Upper lobe of left lung (tissue), 6 donors: ENCODE measurements around the gene RABGGTB. TPM values are rescaled to one million over a fixed set of nuclear protein-coding genes. Genes with fewer than 3 reads are reported as not detected.
"Not testable (repeated sequence)": the region's sequence is repeated elsewhere in the genome, so short reads cannot be mapped to it uniquely, and the experiment has no call there.

Experiments
- ATAC-seq, 2 donors: fragments of 200-7000 bp; cut with Tn5 transposase; one replicate each; pipeline ENCODE4 v1.9.1; 2022; ENCODE audit warnings: mild to moderate bottlenecking in 2 of 2, moderate library complexity in 2 of 2; ENCODE audit not compliant: low FRiP score in 2 of 2
- DNase-seq, 2 donors: peaks; one replicate each; pipeline ENCODE4 v3.0.0-alpha.2; 2019 to 2020
- H3K27ac ChIP-seq, 4 donors: fragments of 200-600 bp; sonication (generic); one replicate each; pipeline ENCODE4 v1.5.1; 2016 to 2019
- H3K27me3 ChIP-seq, 4 donors: fragments of 200-600 bp; sonication (generic); one replicate each; pipeline ENCODE4 v1.5.1; 2017 to 2019
- H3K36me3 ChIP-seq, 4 donors: fragments of 200-600 bp; sonication (generic); one replicate each; pipeline ENCODE4 v1.5.1; 2016 to 2019
- H3K4me1 ChIP-seq, 4 donors: fragments of 200-600 bp; sonication (generic); one replicate each; pipeline ENCODE4 v1.5.1; 2018 to 2019
- H3K4me3 ChIP-seq, 4 donors: fragments of 200-600 bp; sonication (generic); one replicate each; pipeline ENCODE4 v1.5.1; 2017 to 2019; ENCODE audit warnings: mild to moderate bottlenecking in 2 of 4, moderate library complexity in 1 of 4
- H3K9me3 ChIP-seq, 4 donors: fragments of 200-600 bp; sonication (generic); one replicate each; pipeline ENCODE4 v1.5.1; 2018 to 2019
- EP300 ChIP-seq, 4 donors: sonication (generic); formaldehyde crosslinking; IDR thresholded peaks; one replicate each; pipeline ENCODE4 v1.5.1; 2017; ENCODE audit warnings: antibody characterized with exemption in 4 of 4, control low read depth in 2 of 4
- POLR2A ChIP-seq, 4 donors: fragments of 450-650 bp; IDR thresholded peaks; one replicate each; pipeline ENCODE4 v1.5.1; 2016 to 2017; ENCODE audit warnings: antibody characterized with exemption in 4 of 4, mild to moderate bottlenecking in 2 of 4
- POLR2AphosphoS5 ChIP-seq, 2 donors: sonication (generic); formaldehyde crosslinking; IDR thresholded peaks; one replicate each; pipeline ENCODE4 v1.5.1; 2017; ENCODE audit warnings: antibody characterized with exemption in 2 of 2
- WGBS, 2 donors: methylation state at CpG; one replicate each; pipeline ENCODE4 v1.1.5; 2017 to 2018; 5-methylcytosine and 5-hydroxymethylcytosine counted together
- total RNA-seq, 6 donors: library from RNA; depleted of rRNA in 4 of 6; stranded (reverse); fragments of >200 nt in 4 of 6; gene quantifications; one replicate each; pipeline versions ENCODE4 v1.1.0 to v1.2.1, GENCODE V29; 2016 to 2021
- TF ChIP-seq, protein P1 (sequence below), 6 experiments: fragments of 450-650 bp in 4 of 6; fragments of 200-600 bp in 2 of 6; sonication (generic) in 2 of 6; IDR thresholded peaks; one replicate each; pipeline ENCODE4 v1.5.1; 2016 to 2019; ENCODE audit warnings: antibody characterized with exemption in 6 of 6
- donor health status: DM: no; HTN: no; CAD: no; lungs with moderate emphysema.
- donor health status: DM: no; HTN: yes; CAD: no; lungs with severe emphysema.

Gene RABGGTB
- total RNA-seq, 6 donors from 2014 or later: 45.5 to 98.3 (median 60.6) TPM

DNA sequence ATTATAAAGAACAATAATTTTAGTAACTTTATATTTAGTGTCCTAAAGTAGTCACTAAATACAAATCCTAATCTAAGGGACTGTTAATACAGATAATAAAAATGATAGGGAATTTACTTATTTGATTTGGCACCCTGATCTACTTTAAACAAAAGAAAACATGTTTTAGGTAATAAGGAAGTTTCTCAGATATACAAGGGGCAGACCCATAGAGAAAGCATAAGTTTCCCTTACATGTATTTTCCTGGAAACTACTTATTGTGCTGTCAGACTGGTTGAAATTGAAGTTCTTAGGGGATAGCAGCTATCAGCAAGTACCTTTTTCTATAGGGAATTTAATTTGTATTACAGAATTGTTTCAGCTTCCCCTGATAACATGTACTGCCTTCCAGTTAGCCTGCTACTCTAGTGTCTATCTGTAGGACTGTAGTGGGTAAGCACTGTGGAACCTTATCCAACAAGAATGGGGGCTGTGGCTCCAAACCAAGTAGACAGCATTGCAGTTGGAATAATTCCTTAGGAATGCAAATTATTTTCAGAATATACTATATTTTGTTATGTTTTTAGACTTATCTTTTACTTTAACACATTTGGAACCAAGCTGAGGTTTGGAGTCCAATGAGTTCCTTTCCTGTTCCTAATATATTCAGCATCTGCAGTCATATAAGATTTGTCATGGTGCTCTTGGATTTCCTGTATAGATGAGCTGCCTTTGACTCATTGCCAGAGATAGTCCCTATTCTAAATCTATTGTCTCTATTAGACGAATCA is 25.3 kb downstream of the RABGGTB start:
- no peak for TF ChIP-seq POLR2A (IDR thresholded peaks at IDR 0.05)
- no peak for TF ChIP-seq EP300 (IDR thresholded peaks at IDR 0.05)
- no peak for TF ChIP-seq POLR2AphosphoS5 (IDR thresholded peaks at IDR 0.05)
- TF ChIP-seq, protein P1, sequence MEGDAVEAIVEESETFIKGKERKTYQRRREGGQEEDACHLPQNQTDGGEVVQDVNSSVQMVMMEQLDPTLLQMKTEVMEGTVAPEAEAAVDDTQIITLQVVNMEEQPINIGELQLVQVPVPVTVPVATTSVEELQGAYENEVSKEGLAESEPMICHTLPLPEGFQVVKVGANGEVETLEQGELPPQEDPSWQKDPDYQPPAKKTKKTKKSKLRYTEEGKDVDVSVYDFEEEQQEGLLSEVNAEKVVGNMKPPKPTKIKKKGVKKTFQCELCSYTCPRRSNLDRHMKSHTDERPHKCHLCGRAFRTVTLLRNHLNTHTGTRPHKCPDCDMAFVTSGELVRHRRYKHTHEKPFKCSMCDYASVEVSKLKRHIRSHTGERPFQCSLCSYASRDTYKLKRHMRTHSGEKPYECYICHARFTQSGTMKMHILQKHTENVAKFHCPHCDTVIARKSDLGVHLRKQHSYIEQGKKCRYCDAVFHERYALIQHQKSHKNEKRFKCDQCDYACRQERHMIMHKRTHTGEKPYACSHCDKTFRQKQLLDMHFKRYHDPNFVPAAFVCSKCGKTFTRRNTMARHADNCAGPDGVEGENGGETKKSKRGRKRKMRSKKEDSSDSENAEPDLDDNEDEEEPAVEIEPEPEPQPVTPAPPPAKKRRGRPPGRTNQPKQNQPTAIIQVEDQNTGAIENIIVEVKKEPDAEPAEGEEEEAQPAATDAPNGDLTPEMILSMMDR (IDR thresholded peaks at IDR 0.05): no peak
- no peak for ATAC-seq
- H3K27ac ChIP-seq: no peak overlapping the region

DNA sequence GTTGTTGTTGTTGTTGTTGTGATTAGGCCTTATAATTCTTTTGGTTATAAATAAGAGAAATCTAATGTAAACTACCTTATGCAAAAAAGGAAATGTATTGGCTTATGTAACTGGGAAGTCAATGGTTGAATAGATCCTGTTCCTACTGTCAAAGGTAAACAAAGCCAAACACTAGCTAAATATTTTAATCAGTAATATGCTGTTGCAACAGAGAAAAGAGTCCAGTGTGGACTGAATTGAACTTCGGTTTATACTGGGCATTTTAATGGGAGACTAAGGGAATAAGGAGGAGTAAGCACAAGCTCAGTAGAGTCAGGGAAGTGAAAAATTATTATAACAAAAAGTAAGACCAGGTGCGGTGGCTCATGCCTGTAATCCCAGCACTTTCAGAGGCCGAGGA is 26.0 kb downstream of the RABGGTB start:
- Histone ChIP-seq H3K27me3 (no peaks in the 10 kb centered on the region), H3K4me1 (no peaks in the 10 kb centered on the region), H3K4me3 (no peak overlapping the region), H3K36me3 (no peaks in the 10 kb centered on the region), H3K27ac (no peak overlapping the region), H3K9me3 (no peaks in the 10 kb centered on the region)
- 55 to 78% methylated on average over 3 of the region's 3 CpGs for WGBS, 2 donors
- DNase-seq (no peak), ATAC-seq (no peak)
- TF ChIP-seq POLR2A (IDR thresholded peaks at IDR 0.05): no peak

More for the DNA sequence above, 25.3 kb downstream of the RABGGTB start:
- Histone ChIP-seq H3K4me1 (no peaks in the 10 kb centered on the region), H3K9me3 (no peaks in the 10 kb centered on the region), H3K27me3 (no peaks in the 10 kb centered on the region), H3K4me3 (no peak overlapping the region), H3K36me3 (no peaks in the 10 kb centered on the region)
- DNase-seq: no peak
- WGBS, 2 donors: 67% methylated on average over 1 of the region's 1 CpG

DNA sequence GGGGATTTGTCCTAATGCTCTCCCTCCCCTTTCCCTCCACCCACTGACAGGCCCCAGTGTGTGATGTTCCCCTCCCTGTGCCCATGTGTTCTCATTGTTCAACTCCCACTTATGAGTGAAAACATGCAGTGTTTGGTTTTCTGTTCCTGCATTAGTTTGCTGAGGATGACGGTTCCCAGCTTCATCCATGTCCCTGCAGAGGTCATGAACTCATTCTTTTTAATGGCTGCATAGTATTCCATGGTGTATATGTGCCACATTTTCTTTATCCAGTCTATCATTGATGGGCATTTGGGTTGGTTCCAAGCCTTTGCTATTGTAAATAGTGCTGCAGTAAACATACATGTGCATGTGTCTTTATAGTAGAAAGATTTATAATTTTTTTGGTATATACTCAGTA is 37.5 kb downstream of the RABGGTB start:
- not testable (repeated sequence) for H3K36me3 ChIP-seq, ATAC-seq, H3K4me1 ChIP-seq, H3K9me3 ChIP-seq, H3K27me3 ChIP-seq, H3K4me3 ChIP-seq, DNase-seq, H3K27ac ChIP-seq
- WGBS, 2 donors: 67 to 82% methylated on average over 1 of the region's 1 CpG

DNA sequence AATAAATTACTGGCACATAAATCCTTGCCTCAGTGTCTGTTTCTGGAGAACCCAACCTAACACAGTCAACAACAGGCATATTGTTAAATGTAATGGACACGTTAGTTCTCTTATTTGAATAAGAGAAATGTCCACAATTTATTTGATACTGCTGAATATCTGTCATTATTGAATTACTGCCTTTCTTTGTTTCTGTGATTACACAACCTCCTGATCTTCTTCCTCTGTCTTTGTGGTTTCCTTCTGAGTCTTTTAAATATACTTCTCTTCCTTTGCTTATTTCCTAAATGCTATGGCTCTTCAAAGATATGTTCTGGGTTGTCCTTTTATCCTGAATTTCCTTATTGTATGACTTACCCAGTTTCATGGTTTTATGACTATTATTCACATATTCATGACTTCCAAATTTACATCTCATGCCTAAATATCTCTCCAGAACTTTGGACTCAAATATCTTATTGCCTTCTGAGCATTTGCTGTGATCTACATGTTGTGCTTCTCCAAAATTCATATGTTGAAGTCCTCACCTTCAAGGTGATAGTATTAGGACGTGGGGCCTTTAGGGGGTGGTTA is 50.6 kb downstream of the RABGGTB start:
- WGBS, 2 donors: 34 to 38% methylated on average over 2 of the region's 2 CpGs
- H3K36me3 ChIP-seq: no peaks in the 10 kb centered on the region
- H3K4me3 ChIP-seq: no peak overlapping the region
- ATAC-seq (no peak), DNase-seq (no peak)
- TF ChIP-seq POLR2A (IDR thresholded peaks at IDR 0.05): no peak
- TF ChIP-seq POLR2AphosphoS5 (IDR thresholded peaks at IDR 0.05): no peak
- no peak for TF ChIP-seq EP300 (IDR thresholded peaks at IDR 0.05)
- TF ChIP-seq, protein P1 (IDR thresholded peaks at IDR 0.05): no peak
- no peaks in the 10 kb centered on the region for H3K27me3 ChIP-seq
- H3K4me1 ChIP-seq: no peaks in the 10 kb centered on the region
- no peak overlapping the region for H3K27ac ChIP-seq
- peaks cover 0 to 3% (median 0%) of the 10 kb centered on the region in 4 donors for H3K9me3 ChIP-seq

DNA sequence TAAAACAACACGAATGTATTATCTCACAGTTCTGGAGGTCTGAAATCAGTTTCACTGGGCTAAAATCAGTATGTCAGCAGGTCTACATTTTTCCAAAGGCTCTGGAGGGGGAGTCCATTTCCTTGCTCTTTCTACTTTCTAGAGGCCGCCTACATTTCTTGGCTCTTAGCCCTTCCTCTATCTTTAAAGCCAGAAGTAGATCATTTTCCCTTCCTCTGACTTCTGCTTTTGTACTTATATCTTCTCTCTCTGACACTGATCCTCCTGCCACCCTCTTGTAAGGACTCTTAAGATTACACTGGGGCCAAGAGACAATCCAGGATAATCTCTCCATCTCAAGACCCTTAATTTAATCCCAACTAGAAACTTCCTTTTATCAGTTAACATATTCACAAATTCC is 52.0 kb downstream of the RABGGTB start:
- Histone ChIP-seq H3K4me3 (no peak overlapping the region), H3K27ac (no peak overlapping the region), H3K36me3 (no peaks in the 10 kb centered on the region), H3K9me3 (peaks cover 0 to 3% (median 0%) of the 10 kb centered on the region in 4 donors), H3K27me3 (no peaks in the 10 kb centered on the region), H3K4me1 (no peaks in the 10 kb centered on the region)
- WGBS, 2 donors: 77 to 79% methylated on average over 2 of the region's 2 CpGs
- TF ChIP-seq, protein P1 (IDR thresholded peaks at IDR 0.05): no peak
- no peak for TF ChIP-seq POLR2AphosphoS5 (IDR thresholded peaks at IDR 0.05)
- no peak for TF ChIP-seq EP300 (IDR thresholded peaks at IDR 0.05)
- no peak for TF ChIP-seq POLR2A (IDR thresholded peaks at IDR 0.05)
- DNase-seq (no peak), ATAC-seq (no peak)

DNA sequence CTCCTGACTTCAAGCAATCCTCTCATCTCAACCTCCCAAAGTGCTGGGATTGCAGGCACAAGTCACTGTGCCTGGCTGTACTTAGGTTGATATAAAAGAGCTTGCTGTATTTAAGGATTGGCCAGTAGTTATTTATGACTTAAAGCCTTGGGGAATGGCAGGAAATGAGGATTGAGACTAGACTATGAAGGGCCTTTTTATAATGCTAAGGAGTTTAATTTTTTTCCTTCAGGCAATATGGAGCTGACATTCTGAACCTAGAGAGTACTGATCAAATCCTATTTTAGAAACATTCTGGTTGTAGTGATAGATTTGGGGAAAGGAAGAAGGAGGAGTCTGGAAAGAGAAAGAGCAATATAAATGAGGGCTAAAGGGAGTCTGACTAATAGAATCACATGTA is 55.4 kb downstream of the RABGGTB start:
- no peaks in the 10 kb centered on the region for H3K9me3 ChIP-seq
- TF ChIP-seq EP300 (IDR thresholded peaks at IDR 0.05) (no peak), POLR2A (IDR thresholded peaks at IDR 0.05) (no peak), POLR2AphosphoS5 (IDR thresholded peaks at IDR 0.05) (no peak)
- TF ChIP-seq, protein P1 (IDR thresholded peaks at IDR 0.05): no peak
- ATAC-seq: no peak
- no peak overlapping the region for H3K4me3 ChIP-seq
- no peak overlapping the region for H3K27ac ChIP-seq
- no peaks in the 10 kb centered on the region for H3K36me3 ChIP-seq
- H3K4me1 ChIP-seq: no peaks in the 10 kb centered on the region
- DNase-seq: no peak
- no peaks in the 10 kb centered on the region for H3K27me3 ChIP-seq
